Endodermal cell (in vitro differentiated cells): ENCODE results near the gene SMPDL3A. TPM values are rescaled to one million over a fixed set of nuclear protein-coding genes. Genes with fewer than 3 reads are reported as not detected.
A peak's percentile ranks its signal among the peaks of the same experiment; 100 is the strongest.

Source experiments
- DNase-seq: peaks from one replicate; pipeline ENCODE4 v3.0.0-alpha.2; 2017
- H3K27ac ChIP-seq: 2 replicates; pipeline ENCODE4 v1.5.1; 2013; ENCODE audit warnings: mild to moderate bottlenecking, low read depth, low read length, moderate library complexity
- H3K27me3 ChIP-seq: 2 replicates; pipeline ENCODE4 v1.6.1; 2013; ENCODE audit warnings: mild to moderate bottlenecking, low read length, moderate library complexity; ENCODE audit not compliant: insufficient read depth, control insufficient read depth, poor library complexity, severe bottlenecking
- H3K36me3 ChIP-seq: 2 replicates; pipeline ENCODE4 v1.7.0; 2013; ENCODE audit warnings: mild to moderate bottlenecking, low read length, moderate library complexity; ENCODE audit not compliant: control insufficient read depth, insufficient read depth
- H3K4me1 ChIP-seq: one replicate; pipeline ENCODE4 v1.7.0; 2013; ENCODE audit warnings: low read length; ENCODE audit not compliant: control insufficient read depth, insufficient read depth
- H3K4me3 ChIP-seq: 2 replicates; pipeline ENCODE4 v1.5.1; 2013; ENCODE audit warnings: mild to moderate bottlenecking, low read length, moderate library complexity
- H3K9ac ChIP-seq: 2 replicates; pipeline ENCODE4 v1.6.1; 2013; ENCODE audit warnings: mild to moderate bottlenecking, low read length, moderate library complexity; ENCODE audit not compliant: poor library complexity, severe bottlenecking; ENCODE audit errors: extremely low read depth
- H3K9me3 ChIP-seq: 2 replicates; pipeline ENCODE4 v1.6.1; 2013; ENCODE audit warnings: mild to moderate bottlenecking, low read length, moderate library complexity; ENCODE audit not compliant: control insufficient read depth
- H3K27ac Mint-ChIP-seq: 2 replicates; pipeline ENCODE4 v1.8.0; 2020; ENCODE audit warnings: mixed read lengths
- H3K27me3 Mint-ChIP-seq: 2 replicates; pipeline ENCODE4 v1.8.0; 2021; ENCODE audit warnings: mild to moderate bottlenecking, mixed read lengths; ENCODE audit not compliant: insufficient read depth
- H3K36me3 Mint-ChIP-seq: 2 replicates; pipeline ENCODE4 v1.8.0; 2020; ENCODE audit warnings: low read depth, mixed read lengths
- H3K4me1 Mint-ChIP-seq: 2 replicates; pipeline ENCODE4 v1.8.0; 2020; ENCODE audit warnings: mixed read lengths
- H3K4me3 Mint-ChIP-seq: 2 replicates; pipeline ENCODE4 v1.8.0; 2020; ENCODE audit warnings: mild to moderate bottlenecking, moderate library complexity, mixed read lengths
- H3K9me3 Mint-ChIP-seq: 2 replicates; pipeline ENCODE4 v1.8.0; 2020; ENCODE audit warnings: mild to moderate bottlenecking, mixed read lengths
- WGBS, 2 experiments: methylation state at CpG; one replicate each; pipeline versions ENCODE4 v1.1.5 to v1.1.7; 2013; ENCODE audit warnings: missing lambda C conversion rate in 2 of 2, mixed read lengths in 1 of 2; ENCODE audit not compliant: insufficient coverage in 1 of 2, insufficient read length in 1 of 2; 5-methylcytosine and 5-hydroxymethylcytosine counted together
- total RNA-seq, 2 donors: library from RNA; stranded (reverse); fragmentation: NEBNext Ultra II Directional in 1 of 2; extraction: Animal tissue kit (Norgen Biotek cat#: 25700) in 1 of 2; gene quantifications; 2 replicates in 1 of 2; 3 replicates in 1 of 2; pipeline ENCODE4 v1.2.1, GENCODE V29; 2021
- TF ChIP-seq, protein P1 (sequence below): fragments of 200-600 bp; sonication (generic); conservative IDR thresholded peaks from 2 replicates; pipeline ENCODE4 v1.5.0; 2021; ENCODE audit warnings: antibody characterized with exemption, mild to moderate bottlenecking

Gene SMPDL3A
- total RNA-seq, 2 donors from 2014 or later: 2.8 to 3.2 TPM

DNA sequence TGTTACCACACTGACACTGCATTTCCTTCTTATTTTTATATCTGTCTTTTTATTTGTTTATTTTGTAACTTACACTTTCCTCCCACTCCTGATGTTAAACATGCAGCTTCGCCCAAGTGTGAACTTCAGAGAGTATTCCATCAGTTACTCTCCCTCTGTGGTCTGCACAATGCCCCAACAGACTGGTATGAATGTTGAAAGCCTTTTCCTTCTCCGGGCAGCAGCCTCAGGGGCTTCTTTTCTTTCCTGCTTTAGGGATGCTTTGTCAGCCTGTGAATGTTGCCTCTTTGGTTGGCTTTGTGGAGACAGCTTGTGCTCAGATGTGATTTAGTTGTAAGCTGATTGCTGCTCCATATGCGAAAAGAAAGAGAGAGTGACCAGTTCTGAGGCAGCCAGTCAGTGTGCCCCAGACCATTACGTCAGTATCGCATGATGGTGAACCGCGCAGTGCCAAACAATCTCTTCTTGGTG, 44.0 kb downstream of the SMPDL3A start:
- Histone ChIP-seq H3K36me3 (no peaks in the 10 kb centered on the region), H3K27me3 (no peaks in the 10 kb centered on the region), H3K9me3 (no peaks in the 10 kb centered on the region), H3K4me3 (no peak overlapping the region), H3K9ac (no peak overlapping the region), H3K27ac (peak overlapping the region; percentile 83), H3K4me1 (no peaks in the 10 kb centered on the region)
- no peaks in the 10 kb centered on the region for H3K36me3 Mint-ChIP-seq
- H3K27me3 Mint-ChIP-seq: peaks cover 3% of the 10 kb centered on the region
- DNase-seq: peak; percentile 57
- peaks cover 14% of the 10 kb centered on the region for H3K4me1 Mint-ChIP-seq
- 73 to 93% methylated on average over 5 to 7 of the region's 7 CpGs for WGBS, 2 experiments
- no peaks in the 10 kb centered on the region for H3K9me3 Mint-ChIP-seq
- TF ChIP-seq, protein P1, sequence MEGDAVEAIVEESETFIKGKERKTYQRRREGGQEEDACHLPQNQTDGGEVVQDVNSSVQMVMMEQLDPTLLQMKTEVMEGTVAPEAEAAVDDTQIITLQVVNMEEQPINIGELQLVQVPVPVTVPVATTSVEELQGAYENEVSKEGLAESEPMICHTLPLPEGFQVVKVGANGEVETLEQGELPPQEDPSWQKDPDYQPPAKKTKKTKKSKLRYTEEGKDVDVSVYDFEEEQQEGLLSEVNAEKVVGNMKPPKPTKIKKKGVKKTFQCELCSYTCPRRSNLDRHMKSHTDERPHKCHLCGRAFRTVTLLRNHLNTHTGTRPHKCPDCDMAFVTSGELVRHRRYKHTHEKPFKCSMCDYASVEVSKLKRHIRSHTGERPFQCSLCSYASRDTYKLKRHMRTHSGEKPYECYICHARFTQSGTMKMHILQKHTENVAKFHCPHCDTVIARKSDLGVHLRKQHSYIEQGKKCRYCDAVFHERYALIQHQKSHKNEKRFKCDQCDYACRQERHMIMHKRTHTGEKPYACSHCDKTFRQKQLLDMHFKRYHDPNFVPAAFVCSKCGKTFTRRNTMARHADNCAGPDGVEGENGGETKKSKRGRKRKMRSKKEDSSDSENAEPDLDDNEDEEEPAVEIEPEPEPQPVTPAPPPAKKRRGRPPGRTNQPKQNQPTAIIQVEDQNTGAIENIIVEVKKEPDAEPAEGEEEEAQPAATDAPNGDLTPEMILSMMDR: no peak
- H3K27ac Mint-ChIP-seq: no peak overlapping the region
- H3K4me3 Mint-ChIP-seq: no peak overlapping the region

DNA sequence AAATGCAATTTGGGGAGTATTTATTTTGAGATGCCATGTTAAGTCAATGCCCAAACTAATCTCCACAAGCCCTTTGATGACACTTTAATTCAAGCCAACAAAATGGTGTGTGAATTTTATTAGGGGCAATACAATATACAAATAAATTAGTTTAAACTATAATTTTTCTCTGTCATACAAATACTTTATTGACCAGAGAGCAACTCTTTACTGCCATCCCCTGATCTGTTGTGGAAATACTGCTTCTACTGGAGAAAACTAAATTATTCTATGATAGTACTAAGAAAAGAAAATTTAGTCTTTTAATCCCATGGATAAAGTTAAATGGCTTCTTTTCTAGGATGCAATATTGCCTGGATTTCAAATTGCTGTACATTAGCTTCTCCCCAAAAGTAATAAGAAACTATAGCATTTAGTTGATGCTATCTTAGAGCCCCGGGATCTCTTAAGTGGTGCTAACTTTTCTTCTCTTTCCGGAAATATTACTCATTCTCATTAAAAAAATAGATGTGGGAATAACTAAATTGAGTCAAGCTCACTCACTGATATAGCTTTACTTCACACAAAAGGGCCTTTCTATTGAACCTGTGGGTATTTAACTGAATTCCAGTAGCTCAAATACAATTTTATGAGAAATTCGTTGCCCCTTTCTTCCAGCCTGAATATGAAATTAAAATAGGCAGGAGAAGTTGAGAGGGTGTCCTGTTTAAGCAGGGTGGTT, 49.2 kb downstream of the SMPDL3A start:
- no peak for DNase-seq
- 87 to 100% methylated on average over 1 to 3 of the region's 3 CpGs for WGBS, 2 experiments
- TF ChIP-seq, protein P1: peak; percentile 79
- H3K4me1 ChIP-seq: no peaks in the 10 kb centered on the region
- Mint-ChIP-seq H3K4me3 (no peak overlapping the region), H3K36me3 (no peaks in the 10 kb centered on the region), H3K9me3 (no peaks in the 10 kb centered on the region), H3K27me3 (peaks cover 6% of the 10 kb centered on the region), H3K27ac (no peak overlapping the region), H3K4me1 (peaks cover 37% of the 10 kb centered on the region)
- H3K27me3 ChIP-seq: no peaks in the 10 kb centered on the region
- H3K27ac ChIP-seq: no peak overlapping the region
- H3K36me3 ChIP-seq: no peaks in the 10 kb centered on the region
- no peaks in the 10 kb centered on the region for H3K9me3 ChIP-seq
- H3K4me3 ChIP-seq: no peak overlapping the region
- H3K9ac ChIP-seq: no peak overlapping the region

DNA sequence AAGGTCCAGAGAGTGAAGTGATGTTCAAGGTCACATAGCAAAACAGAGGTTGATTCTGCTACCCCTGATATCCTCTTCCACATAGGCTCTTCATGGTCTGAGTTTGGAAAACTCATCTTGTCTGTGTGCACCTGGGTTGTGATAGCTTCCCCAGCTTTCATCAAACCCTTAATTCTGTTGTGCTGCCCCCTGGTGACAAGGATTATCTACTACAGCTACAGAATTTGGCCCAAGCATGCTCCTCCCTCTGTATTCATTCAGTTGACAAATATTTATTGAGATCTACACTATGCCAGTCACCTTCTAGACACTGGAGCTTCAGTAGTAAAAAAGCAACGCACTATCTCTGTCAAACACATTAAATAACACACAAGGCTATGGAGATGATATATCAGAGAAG, 50.4 kb downstream of the SMPDL3A start:
- TF ChIP-seq, protein P1: peak; percentile 80
- Histone ChIP-seq H3K36me3 (no peaks in the 10 kb centered on the region), H3K27me3 (no peaks in the 10 kb centered on the region), H3K4me1 (no peaks in the 10 kb centered on the region), H3K4me3 (no peak overlapping the region), H3K9ac (no peak overlapping the region), H3K9me3 (no peaks in the 10 kb centered on the region), H3K27ac (no peak overlapping the region)
- no peaks in the 10 kb centered on the region for H3K36me3 Mint-ChIP-seq
- H3K4me1 Mint-ChIP-seq: peaks cover 42% of the 10 kb centered on the region
- DNase-seq: peak; percentile 88
- no peak overlapping the region for H3K4me3 Mint-ChIP-seq
- no peak overlapping the region for H3K27ac Mint-ChIP-seq
- 11% methylated on average over 1 of the region's 1 CpG; no CpG with 5 or more reads in 1 of the 2 experiments for WGBS, 2 experiments
- peaks cover 6% of the 10 kb centered on the region for H3K27me3 Mint-ChIP-seq
- H3K9me3 Mint-ChIP-seq: no peaks in the 10 kb centered on the region
